Hippocampal formation (tissue), 2 donors: ENCODE measurements around the gene ZNF487.
"Not testable (repeated sequence)": the region's sequence is repeated elsewhere in the genome, so short reads cannot be mapped to it uniquely, and the experiment has no call there.

Experiments used
- DNase-seq, 2 donors: peaks; one replicate each; lab custom pipeline; 2025; lab: John Stamatoyannopoulos, UW

The ZNF487 gene

DNA sequence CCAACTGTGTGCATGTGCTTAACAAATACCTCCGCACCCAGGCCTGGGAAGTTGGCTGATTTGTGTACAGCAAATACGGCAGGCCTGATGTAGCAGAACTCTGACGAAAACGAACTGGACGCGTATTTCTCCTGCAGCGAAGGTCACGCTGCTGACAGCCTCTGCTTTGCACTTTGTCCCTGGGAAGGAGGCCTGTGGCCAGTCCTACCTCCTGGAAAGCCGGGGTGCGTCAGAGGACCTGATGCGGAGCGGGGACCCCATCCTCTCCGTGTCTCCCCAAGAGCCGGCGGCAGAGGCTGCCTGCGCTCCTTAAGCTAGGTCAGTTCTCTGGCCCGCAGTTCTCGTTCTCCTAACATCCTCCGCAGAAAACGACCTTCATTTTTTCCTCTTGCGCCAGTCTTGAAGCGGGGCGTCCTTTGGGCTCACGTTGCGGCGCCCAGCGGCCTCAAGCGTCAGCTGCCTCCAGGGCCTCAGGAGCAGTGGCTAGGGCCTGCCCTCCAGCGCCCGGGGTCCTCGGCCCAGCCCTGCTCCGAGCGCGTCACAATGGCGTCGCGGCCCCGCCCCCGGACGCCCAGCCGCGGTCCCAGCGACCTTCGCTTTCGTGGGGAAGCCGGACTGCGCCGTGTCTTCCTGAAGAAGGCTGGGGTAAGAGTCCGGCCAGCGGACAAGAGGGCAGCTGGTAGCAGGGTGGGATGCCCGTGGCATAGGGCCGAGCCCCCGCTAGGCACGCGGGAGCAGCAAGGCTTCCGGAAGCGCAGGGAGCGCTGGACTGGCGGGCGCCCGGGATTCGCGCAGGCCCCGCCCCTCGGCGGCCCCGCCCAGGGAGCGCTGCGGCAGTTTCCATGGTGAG, at the start of gene ZNF487:
Gene ZNF487 (plus strand): TSS at position 821 of the 850 bp plus-strand sequence. CDS start 38,703 bp downstream, outside the sequence.
- peak; percentile 86 to 96 for DNase-seq

DNA sequence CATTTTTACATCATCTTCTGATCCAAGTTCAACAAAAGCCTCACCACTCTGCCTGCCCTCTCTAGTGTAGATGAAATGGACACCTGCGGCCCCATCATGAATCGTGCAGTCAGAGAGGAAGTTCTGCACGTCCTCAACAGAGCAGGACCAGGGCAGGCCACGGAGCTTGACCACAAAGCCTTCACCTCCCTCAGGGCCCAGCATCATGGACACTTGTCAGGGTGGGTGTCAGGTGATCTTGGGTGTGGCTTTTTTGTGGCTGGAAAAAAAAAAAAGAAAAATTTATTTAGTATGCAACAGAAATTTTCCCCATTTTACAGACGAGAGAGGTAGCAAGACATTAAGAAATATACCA, 49.3 kb upstream of the ZNF487 start:
- no peak for DNase-seq

DNA sequence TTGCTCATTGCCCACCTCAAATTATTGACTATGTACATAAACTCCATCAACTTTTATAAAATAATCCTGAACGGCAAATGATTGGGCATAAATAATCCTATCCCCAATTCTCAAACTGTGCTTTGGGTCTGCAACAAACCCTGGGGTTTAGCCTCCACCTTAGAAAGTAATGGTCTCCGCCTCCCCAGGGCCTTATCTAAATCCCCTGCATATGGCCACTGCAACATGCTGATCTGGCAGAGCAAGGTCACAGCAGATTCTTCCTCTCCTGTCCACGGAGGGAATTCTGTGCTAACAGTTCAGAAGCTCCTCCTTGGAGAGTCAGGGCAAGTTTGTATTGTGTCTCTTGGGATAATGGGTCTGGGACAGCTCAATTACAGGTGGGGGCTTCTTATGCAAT, 47.0 kb upstream of the ZNF487 start:
- no peak for DNase-seq

DNA sequence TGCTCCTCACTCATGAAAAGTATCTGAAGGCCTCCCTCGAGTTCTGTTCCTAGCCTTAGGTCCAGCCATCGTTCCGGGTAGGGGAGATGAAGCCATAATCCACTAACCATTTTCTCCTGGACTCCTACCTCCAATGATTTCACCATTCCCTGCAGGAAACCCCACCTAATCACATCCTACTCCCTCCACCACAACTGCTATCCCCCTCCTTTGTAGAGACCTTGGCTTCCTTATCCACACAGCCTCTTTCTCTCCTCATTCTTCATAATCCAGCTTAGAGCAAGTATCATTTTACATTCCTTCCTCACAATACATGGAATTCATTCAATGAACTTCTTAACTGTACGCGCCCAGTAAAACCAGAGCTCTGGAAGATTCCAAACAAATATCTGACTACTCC, 46.6 kb upstream of the ZNF487 start:
- DNase-seq, result no peak

DNA sequence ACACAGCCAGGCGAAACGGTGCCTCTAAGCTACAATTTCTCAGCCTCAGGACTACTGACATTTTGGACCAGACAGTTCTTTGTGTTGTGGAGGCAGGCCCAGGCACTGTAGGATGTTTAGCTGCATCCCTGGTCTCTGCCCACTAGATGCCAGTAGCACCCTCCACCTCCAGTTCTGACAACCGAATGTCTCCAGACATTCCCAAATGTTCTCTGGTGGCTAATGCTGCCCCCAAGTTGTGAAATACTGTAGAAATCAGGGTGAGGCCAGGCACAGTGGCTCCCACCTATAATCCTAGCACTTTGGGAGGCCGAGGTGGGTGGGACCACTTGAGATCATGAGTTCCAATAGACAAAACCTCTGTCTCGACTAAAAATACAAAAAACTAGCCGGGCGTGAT, 46.2 kb upstream of the ZNF487 start:
- DNase-seq, result peak; percentile 53 to 83

DNA sequence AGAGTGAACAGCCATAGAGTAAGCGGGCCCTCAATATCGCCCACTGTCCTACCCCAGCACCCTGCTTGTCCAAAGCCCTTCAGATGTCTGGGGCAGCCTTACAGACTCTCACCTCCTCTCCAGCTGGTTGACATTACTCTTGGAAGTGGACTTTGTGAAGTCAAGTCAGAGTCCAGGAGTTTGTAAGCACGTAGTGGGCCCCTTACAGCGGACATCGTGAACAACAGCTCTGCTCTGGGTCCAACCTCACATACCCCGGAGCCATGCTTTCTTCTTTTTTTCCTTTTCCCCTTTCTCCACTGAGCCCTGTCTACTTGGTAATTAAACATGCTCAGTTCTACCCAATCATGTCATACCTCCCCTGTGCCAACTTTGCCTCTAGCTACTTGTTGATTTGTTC, 45.4 kb upstream of the ZNF487 start:
- no peak for DNase-seq

DNA sequence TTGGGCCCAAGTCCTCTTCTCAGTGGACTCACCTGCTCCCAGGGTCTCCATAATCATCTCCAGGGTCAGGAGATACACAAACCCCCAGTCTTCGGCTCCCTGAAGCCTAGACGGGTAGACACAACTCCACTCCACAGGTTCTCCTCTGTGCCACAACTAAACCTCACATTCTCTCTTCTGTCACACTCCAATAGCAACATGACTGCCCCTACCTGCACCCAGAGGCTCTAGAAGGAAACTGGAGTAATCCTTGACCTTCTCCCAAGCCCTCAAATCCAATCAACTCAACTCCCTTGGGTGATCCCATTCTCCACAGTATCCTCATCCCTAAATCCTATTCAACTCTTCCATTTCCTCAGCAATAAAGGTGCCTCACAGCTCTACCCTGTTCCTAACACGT, 44.2 kb upstream of the ZNF487 start:
- no peak for DNase-seq

DNA sequence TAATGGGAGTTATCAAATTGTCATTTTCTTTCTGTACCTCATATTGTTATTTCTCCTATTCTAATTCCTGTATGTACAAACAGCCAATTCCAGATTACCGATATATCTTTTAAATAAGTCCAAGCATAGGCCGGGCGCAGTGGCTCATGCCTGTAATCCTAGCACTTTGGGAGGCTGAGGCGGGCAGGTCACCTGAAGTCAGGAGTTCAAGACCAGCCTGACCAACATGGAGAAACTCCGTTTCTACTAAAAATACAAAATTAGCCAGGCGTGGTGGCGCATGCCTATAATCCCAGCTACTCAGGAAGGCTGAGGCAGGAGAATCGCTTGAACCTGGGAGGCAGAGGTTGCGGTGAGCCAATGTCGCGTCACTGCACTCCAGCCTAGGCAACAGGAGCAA, 43.7 kb upstream of the ZNF487 start:
- not testable (repeated sequence) for DNase-seq

DNA sequence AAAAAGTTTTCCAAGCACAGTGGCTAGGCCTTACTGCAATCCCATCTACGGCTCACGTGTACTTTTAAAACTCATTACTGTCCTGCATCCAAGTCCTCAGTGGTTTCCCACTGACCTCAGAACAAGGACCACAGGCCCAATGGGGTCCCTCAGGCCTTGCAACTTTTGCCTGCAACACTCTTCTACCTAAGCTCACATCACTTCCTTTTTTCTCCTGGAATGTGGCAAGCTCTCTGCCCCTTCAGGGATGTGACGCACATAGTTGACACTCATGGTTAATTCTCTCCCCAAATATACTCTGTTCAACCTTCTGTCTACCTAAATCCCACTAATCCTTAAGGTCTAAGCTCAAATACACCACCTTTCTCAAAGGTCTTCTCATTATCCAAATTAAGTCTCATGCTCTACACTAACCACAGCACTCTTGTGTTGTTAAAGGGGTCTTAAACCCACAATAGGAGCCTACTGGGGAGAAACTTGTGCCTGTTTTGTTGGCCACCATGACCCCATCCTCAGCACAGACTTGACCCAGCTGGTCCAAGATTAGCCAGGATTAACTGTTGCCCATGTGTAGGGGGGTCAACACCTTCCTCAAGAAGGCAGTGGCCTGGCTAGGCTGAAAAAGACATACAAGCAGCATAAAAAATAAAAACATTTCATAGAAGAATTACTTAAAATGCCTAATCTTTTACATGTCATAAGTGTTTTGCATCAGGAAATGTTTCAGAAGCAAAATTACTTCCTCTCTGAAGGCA, 43.1 kb upstream of the ZNF487 start:
- DNase-seq, result no peak

DNA sequence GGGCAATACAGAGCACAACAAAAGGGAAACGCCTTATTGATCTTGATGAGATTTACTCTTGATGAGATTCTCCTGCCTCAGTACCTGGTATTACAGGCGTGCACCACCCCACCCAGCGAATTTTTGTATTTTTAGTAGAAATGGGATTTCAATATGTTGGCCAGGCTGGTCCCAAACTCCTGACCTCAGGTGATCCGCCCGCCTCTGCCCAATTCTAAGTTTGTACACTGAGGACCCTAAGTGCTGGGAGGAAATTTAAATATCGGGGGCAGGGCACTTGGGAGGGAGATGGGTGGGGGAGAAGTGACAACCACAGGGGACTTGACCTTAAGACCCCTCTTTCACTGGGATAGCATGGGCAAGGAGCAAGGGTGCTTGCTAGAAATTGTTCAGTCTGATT, 42.0 kb upstream of the ZNF487 start:
- no peak for DNase-seq

DNA sequence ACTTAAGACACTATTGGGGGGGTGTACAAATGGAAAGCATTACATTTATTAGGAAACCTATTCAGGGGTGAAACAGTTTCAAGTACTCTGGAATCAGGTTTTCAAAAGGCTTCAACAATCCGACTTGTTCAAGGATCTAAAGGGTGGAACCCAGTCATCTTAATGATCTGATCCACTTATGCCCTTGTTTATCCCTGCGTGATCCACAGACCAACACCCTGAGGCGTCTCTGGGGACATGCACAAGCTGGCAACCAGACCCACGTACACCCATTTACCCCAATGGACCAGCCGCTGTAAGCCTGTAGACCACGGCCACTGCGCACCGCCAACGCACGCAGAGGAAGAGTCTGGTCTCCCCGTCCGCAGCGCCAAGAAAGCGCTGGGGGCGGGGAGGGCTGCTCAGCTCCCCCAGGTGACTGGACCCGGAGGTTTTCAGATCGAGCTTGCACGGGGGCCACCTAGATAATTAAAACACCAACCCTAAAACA, 41.3 kb upstream of the ZNF487 start:
- no peak for DNase-seq

DNA sequence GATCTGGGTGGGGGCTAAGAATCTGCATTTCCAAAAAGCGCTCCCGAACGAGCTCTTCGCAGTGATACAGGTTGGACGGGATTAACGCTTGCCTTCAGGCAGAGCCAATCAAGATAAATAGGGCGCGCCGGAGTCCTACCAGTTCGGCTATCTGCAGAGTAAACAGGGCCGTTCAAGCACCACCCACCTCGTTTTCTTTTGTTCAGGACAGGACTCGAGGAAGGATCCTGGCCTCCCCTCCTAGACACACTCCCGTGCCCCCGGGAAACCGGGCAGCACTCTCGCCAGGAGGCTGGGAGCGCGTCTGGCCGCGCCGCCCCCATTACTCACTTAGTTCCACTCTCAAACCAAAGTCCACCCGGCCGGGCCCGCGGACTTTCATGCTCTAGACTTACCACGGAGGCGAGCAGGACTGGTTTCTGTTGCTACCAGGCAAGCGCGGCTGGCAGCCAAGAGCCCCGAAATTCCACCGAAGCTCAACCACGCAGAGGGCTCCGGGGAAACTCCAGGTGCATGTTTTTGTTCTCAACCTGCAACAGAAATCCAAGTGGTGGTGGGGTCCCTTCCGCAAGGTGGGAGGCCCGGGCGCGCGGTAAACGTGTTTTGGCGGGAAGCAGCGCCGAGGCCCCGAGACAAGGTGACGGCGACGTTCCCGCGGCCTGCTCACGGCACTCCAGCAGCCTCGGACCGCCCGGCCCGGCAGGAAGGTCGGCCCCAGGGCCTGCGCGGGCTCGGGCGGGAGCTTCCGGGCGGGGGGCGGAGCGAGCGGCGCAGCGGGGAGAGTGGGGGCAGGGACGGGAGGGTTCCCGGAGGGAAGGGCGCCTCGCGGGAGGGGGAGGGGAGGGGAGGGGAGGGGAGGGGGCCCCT, 40.6 kb upstream of the ZNF487 start:
- DNase-seq, result peak; percentile 68 to 74

DNA sequence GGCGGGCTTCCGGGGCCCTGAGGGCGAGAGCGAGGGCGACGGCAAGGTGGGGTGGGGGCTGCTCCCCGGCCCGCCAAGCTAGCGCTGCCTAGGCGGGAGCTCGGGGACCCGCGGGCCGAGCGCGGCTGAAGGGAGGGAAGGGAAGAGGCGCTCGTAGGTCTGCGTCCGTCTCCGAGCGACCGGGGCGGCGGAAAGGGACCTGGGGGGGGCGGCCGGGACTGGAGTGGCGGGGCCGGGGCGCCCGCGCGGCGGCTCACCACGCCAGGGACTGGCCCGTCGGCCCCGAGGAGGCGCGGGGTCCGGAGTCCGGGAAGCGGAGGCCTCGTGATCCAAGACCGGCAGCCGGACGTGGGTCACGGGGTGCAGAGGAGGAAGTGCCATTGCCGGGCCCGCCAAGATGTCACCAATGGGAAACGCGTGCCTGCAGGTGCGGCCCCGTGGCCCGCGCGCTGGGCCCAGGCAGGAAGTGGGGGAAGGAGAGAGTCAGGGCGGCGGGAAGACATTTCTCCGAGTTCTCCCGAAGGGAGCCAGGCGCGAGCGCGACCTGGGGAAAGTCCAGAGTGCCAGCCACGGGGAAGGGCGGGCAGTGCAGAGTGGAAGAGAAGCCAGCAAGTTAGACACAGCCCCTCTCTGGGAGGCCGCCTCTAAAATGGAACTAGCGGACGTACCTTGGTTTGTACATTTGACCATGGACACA, 39.8 kb upstream of the ZNF487 start:
- DNase-seq, result peak; percentile 46 to 78

DNA sequence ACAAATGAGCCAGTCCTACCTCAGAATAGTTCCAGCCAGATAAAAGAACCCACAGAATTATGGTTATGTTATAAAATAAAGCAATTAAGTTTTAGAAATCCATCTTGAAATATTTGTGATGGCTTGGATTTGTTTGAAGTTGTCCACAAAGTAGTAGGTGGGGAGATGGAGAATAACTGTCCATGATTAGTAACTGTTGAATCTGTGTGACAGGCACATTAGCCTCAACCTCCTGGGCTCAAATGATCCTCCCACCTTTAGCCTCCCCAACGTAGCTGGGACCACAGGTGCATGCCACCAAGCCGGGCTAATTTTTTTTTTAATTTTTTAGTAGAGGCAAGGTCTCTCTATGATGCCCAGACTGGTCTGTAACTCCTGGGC, 38.0 kb upstream of the ZNF487 start:
- no peak for DNase-seq

DNA sequence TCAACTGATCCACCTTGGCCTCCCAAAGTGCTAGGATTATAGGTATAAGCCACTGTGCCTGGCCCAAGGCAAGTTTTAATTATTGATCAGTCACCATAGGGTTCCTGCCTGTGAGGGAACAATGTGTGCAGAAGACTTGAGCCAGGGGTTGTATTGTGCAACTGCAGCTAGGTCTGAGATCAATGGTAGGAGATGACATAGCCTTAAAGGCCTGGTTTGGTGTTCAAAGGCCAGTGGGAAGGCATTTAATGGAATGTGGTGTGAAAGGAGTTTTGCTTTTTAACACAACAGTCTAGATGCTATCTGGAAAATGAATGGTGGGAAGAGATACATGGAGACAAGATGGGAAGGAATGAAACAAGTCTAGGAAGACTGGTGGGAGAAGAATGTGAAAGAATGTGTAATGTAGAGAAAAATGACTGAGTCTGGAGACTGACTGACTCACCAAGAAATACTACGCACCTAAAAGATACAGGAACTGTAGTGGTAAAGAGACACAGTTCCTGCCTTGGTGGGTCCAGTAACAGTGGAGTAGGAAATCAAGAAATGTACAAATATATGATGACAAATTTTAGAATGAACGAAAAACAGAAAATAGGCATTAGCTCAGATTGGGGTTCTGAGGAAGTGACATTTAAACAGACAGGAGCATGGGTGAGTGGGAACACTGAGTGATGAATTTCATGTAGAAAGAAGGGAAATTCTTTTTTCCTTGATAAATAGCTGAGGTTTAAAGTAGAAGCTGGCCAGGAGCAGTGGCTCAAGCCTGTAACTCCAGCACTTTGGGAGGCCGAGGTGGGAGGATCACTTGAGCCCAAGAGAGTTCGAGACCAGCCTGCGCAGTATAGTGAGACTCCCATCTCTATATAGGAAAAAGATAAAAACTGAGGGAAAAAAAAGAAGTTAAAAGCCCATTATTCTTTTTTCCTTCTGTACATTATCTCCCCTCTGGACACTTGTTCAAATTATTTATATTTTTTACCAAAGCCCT, 37.3 kb upstream of the ZNF487 start:
- DNase-seq, result no peak

DNA sequence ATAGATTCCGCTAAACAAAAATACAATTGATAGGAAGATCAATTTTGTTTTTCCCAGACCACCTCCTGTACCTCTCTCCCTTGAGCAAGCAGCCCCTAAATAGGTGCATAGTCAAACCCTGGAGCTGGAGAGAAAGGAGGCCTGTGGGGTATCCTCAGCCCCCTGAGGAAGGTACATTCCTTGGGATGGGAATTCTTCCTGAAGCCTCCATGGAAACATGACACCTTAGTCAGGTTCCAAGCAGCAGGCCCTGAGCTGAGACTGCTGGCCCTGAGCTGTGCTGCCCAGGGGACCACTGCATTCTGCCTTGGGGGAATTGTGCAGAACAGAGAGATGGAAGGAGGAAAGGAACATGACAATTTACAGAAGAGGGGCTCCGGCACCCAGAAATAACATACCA, 35.3 kb upstream of the ZNF487 start:
- no peak for DNase-seq

DNA sequence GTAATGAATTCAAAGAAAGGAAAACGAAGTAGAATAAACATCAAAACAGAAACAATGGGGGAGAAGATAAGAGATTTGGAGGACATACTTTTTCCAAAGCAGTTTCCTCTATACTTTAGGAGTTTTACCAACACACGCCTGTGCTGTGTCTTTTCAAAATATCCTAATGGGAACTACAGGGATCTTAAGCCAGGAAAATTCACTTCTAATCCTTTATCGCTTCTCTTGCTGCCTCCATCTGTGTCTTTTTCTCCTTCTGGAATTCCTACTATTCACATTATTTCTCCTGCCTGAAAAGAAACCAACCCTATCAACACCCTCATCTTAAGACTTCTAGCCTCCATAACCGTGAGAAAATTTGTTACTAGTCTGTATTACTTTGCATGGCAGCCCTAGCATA, 34.7 kb upstream of the ZNF487 start:
- no peak for DNase-seq

DNA sequence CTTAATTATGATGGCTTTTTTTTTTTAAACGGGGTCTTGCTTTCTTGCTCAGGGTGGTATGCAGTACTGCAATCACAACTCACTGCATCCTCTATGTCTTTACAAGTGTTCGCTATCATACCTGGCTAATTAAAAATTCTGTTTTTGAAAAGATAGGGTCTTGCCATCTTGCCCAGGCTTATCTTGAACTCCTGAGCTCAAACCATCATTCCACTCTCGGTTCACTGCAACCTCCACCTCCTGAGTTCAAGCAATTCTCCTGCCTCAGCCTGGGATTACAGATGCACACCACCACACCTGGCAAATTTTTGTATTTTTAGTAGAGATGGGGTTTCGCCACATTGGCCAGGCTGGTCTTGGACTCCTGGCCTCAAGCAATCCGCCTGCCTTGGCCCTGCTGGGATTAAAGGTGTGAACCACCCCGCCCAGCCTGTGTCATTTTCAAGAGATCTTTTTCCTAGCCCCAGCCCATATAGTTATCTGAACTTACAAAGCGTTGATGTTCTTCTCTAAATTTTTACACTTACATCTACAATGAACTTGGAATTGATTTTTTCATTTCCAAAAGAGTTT, 33.9 kb upstream of the ZNF487 start:
- no peak for DNase-seq

DNA sequence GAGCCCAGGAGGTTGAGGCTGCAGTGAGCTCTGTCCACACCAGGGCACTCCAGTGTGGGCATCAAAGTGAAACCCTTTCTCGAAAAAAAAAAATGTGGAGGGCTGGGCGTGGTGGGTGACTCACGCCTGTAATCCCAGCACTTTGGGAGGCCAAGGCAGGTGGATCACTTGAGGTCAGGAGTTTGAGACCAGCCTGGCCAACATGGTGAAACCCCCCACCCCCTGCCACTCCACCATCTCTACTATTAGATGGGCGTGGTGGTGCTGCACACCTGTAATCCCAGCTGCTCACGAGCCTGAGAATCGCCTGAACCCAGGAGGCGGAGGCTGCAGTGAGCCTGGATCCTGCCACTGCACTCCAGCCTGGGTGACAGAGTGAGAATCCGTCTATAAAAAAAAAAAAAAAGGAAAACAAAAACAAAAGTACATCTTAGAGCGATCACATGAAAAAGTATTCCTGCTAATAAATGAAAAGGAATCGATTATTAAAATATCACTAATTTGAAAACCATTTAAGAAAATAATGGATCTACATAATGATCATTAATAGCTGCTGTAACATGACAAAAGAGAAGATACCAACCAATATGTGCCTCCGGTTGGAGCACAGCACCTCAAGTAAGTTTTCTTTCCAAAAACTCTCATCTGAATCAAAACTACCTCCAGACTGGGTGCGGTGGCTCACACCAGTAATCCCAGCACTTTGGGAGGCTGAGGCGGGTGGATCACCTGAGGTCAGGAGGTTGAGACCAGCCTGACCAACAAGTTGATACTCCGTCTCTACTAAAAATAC, 32.8 kb upstream of the ZNF487 start:
- no peak for DNase-seq
